PC-9 (cell line): ENCODE data around the gene UIMC1.

ENCODE experiments used
- CTCF ChIP-seq: fragments of 200-600 bp; sonication (generic); conservative IDR thresholded peaks from 2 replicates; pipeline ENCODE4 v1.6.1; 2017; ENCODE audit warnings: mixed run types, antibody characterized with exemption, mild to moderate bottlenecking, moderate library complexity
- EZH2 ChIP-seq: fragments of 200-600 bp; sonication (generic); IDR thresholded peaks from 2 replicates; pipeline ENCODE4 v1.8.0; 2017; ENCODE audit warnings: antibody characterized with exemption, low read depth

- TF ChIP-seq CTCF (no peak), EZH2 (no peak)
Observed at GRCh38 chr5:176859916-176860315, 146.7 kb downstream of the UIMC1 start.
